ENCODE data around the gene VCL. TPM values are rescaled to one million over a fixed set of nuclear protein-coding genes. Genes with fewer than 3 reads are reported as not detected.

Gene VCL
- polyA plus RNA-seq, 1 donor from 2014 or later, result 11.2 TPM

- TF ChIP-seq EZH2 (IDR thresholded peaks at IDR 0.05; ENCODE audit: borderline replicate concordance, insufficient read depth, low read length, poor library complexity, severe bottlenecking) (no peak), REST (IDR thresholded peaks at IDR 0.05; ENCODE audit: borderline replicate concordance) (no peak), EP300 (conservative IDR thresholded peaks at IDR 0.05; ENCODE audit: poor library complexity, severe bottlenecking) (no peak), RAD21 (conservative IDR thresholded peaks at IDR 0.05) (no peak)
- Histone ChIP-seq H4K20me1 (ENCODE audit: insufficient read depth) (no peaks in the 10 kb centered on the region), H3K9me2 (ENCODE audit: insufficient read depth, low read length) (no peaks in the 10 kb centered on the region), H2AFZ (ENCODE audit: low read depth, low read length) (no peak overlapping the region), H3K9me3 (ENCODE audit: low read length) (no peaks in the 10 kb centered on the region), H3K9ac (ENCODE audit: low read length) (no peak overlapping the region), H3K36me3 (ENCODE audit: insufficient read depth, low read length) (peaks cover 4% of the 10 kb centered on the region), H3K27ac (ENCODE audit: low read length) (no peak overlapping the region), H3K4me3 (ENCODE audit: low read length) (no peak overlapping the region), H3K27me3 (ENCODE audit: insufficient read depth, low read depth, low read length) (no peaks in the 10 kb centered on the region), H3K4me2 (ENCODE audit: low read length) (no peak overlapping the region), H3K79me2 (replicated peaks; ENCODE audit: insufficient read depth, low read length) (no peaks in the 10 kb centered on the region), H3F3A (ENCODE audit: insufficient read depth, low read length, poor library complexity, severe bottlenecking) (no peaks in the 10 kb centered on the region)
Observed at GRCh38 chr10:74099420-74099819, 101.5 kb downstream of the VCL start.

- Histone ChIP-seq H3K79me2 (replicated peaks; ENCODE audit: insufficient read depth, low read length) (no peaks in the 10 kb centered on the region), H3K27me3 (ENCODE audit: insufficient read depth, low read depth, low read length) (no peaks in the 10 kb centered on the region), H3K9ac (ENCODE audit: low read length) (no peak overlapping the region), H3K36me3 (ENCODE audit: insufficient read depth, low read length) (peaks cover 4% of the 10 kb centered on the region), H3K9me3 (ENCODE audit: low read length) (no peaks in the 10 kb centered on the region), H3K9me2 (ENCODE audit: insufficient read depth, low read length) (no peaks in the 10 kb centered on the region), H2AFZ (ENCODE audit: low read depth, low read length) (no peak overlapping the region), H3K4me3 (ENCODE audit: low read length) (no peak overlapping the region), H3K27ac (ENCODE audit: low read length) (no peak overlapping the region), H3K4me2 (ENCODE audit: low read length) (no peak overlapping the region), H4K20me1 (ENCODE audit: insufficient read depth) (no peaks in the 10 kb centered on the region), H3F3A (ENCODE audit: insufficient read depth, low read length, poor library complexity, severe bottlenecking) (no peaks in the 10 kb centered on the region)
- TF ChIP-seq EP300 (conservative IDR thresholded peaks at IDR 0.05; ENCODE audit: poor library complexity, severe bottlenecking) (no peak), EZH2 (IDR thresholded peaks at IDR 0.05; ENCODE audit: borderline replicate concordance, insufficient read depth, low read length, poor library complexity, severe bottlenecking) (no peak), SMC3 (conservative IDR thresholded peaks at IDR 0.05; ENCODE audit: poor library complexity) (no peak), RAD21 (conservative IDR thresholded peaks at IDR 0.05) (no peak), REST (IDR thresholded peaks at IDR 0.05; ENCODE audit: borderline replicate concordance) (no peak), TAF1 (IDR thresholded peaks at IDR 0.05; ENCODE audit: low read depth) (no peak), CTCF (IDR thresholded peaks at IDR 0.05; ENCODE audit: poor library complexity, severe bottlenecking) (no peak), POLR2AphosphoS5 (IDR thresholded peaks at IDR 0.05) (no peak), MXI1 (conservative IDR thresholded peaks at IDR 0.05; ENCODE audit: poor library complexity, severe bottlenecking) (no peak)
Observed at GRCh38 chr10:74099836-74100235, 101.9 kb downstream of the VCL start.
